ENCODE data around the gene DCLRE1C.

GRCh38 chr10:14873090-14873760 is 80.7 kb downstream of the DCLRE1C start:
- TF ChIP-seq CTCF (IDR thresholded peaks at IDR 0.05; ENCODE audit: insufficient read depth, low read length) (no peak), GABPA (IDR thresholded peaks at IDR 0.05; ENCODE audit: low read depth) (no peak)

Data from HL-60 (cell line).